HEK293 (cell line): ENCODE data around the gene ROBO1.

ENCODE experiments used
- ZNF138 ChIP-seq: fragments of 450-650 bp; formaldehyde crosslinking; IDR thresholded peaks from 2 replicates; pipeline ENCODE4 v1.5.1; 2016; ENCODE audit warnings: missing biosample characterization, missing genetic modification characterization, borderline replicate concordance
- ZNF211 ChIP-seq: fragments of 450-650 bp; formaldehyde crosslinking; IDR thresholded peaks from 2 replicates; pipeline ENCODE4 v1.5.1; 2016; ENCODE audit warnings: low read depth, missing biosample characterization, missing genetic modification characterization
- ZNF24 ChIP-seq: fragments of 450-650 bp; formaldehyde crosslinking; IDR thresholded peaks from 2 replicates; pipeline ENCODE4 v1.5.1; 2016; ENCODE audit warnings: missing biosample characterization, missing genetic modification characterization
- ZNF274 ChIP-seq, 2 experiments: fragments of 200-500 bp in 1 of 2; fragments of 450-650 bp in 1 of 2; sonication (Bioruptor generic) in 1 of 2; formaldehyde crosslinking in 1 of 2; IDR thresholded peaks; 2 replicates each; pipeline versions ENCODE4 v1.5.1 to v1.6.1; 2014 to 2016; ENCODE audit warnings: borderline replicate concordance in 1 of 2, inconsistent platforms in 1 of 2, low read length in 1 of 2, missing biosample characterization in 1 of 2, missing genetic modification characterization in 1 of 2
- ZNF394 ChIP-seq: fragments of 450-650 bp; formaldehyde crosslinking; IDR thresholded peaks from 2 replicates; pipeline ENCODE4 v1.5.1; 2016; ENCODE audit warnings: missing biosample characterization, missing genetic modification characterization, mild to moderate bottlenecking, moderate library complexity, borderline replicate concordance
- ZNF514 ChIP-seq: fragments of 450-650 bp; formaldehyde crosslinking; IDR thresholded peaks from 2 replicates; pipeline ENCODE4 v1.5.1; 2016; ENCODE audit warnings: missing biosample characterization, missing genetic modification characterization
- ZNF677 ChIP-seq: fragments of 450-650 bp; IDR thresholded peaks from 2 replicates; pipeline ENCODE4 v1.5.0; 2018; ENCODE audit warnings: missing biosample characterization, mild to moderate bottlenecking, missing genetic modification characterization, moderate library complexity
- TF ChIP-seq, protein P1 (sequence below): fragments of 450-650 bp; formaldehyde crosslinking; IDR thresholded peaks from 2 replicates; pipeline ENCODE4 v1.5.1; 2016; ENCODE audit warnings: missing biosample characterization, missing genetic modification characterization
- TF ChIP-seq, protein P2 (sequence below): fragments of 450-650 bp; formaldehyde crosslinking; IDR thresholded peaks from 2 replicates; pipeline ENCODE4 v1.5.1; 2016; ENCODE audit warnings: missing biosample characterization, missing genetic modification characterization

DNA sequence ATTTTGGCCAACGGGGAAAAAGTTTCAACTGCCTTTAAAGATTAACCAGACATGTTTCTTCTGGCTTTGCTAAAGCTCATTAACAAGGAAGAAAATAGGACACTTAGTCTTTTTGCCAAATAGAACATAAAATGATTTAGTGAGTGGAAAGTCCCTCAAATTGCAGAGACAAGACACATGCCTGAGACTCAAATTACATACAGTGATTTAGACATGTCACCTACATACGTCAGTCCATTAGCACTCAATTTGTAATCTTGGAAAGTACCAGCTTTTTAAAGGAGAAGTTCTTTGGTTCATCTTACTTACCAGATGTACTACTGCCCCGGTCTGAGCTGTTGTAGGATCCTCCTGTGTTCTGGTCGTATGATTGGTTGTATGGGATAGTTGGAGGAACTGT lies 1134.2 kb downstream of the ROBO1 start:
- TF ChIP-seq ZNF677 (tag by site-specific recombination), result no peak
- TF ChIP-seq ZNF211 (tag by site-specific recombination), result no peak
- TF ChIP-seq, protein P1, sequence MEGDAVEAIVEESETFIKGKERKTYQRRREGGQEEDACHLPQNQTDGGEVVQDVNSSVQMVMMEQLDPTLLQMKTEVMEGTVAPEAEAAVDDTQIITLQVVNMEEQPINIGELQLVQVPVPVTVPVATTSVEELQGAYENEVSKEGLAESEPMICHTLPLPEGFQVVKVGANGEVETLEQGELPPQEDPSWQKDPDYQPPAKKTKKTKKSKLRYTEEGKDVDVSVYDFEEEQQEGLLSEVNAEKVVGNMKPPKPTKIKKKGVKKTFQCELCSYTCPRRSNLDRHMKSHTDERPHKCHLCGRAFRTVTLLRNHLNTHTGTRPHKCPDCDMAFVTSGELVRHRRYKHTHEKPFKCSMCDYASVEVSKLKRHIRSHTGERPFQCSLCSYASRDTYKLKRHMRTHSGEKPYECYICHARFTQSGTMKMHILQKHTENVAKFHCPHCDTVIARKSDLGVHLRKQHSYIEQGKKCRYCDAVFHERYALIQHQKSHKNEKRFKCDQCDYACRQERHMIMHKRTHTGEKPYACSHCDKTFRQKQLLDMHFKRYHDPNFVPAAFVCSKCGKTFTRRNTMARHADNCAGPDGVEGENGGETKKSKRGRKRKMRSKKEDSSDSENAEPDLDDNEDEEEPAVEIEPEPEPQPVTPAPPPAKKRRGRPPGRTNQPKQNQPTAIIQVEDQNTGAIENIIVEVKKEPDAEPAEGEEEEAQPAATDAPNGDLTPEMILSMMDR, result no peak
- no peak for TF ChIP-seq ZNF274 (IDR thresholded peaks at IDR 0.05; ENCODE audit: low read length)
- TF ChIP-seq ZNF274 (tag by site-specific recombination; IDR thresholded peaks at IDR 0.05; ENCODE audit: borderline replicate concordance), result no peak
- TF ChIP-seq, protein P2, sequence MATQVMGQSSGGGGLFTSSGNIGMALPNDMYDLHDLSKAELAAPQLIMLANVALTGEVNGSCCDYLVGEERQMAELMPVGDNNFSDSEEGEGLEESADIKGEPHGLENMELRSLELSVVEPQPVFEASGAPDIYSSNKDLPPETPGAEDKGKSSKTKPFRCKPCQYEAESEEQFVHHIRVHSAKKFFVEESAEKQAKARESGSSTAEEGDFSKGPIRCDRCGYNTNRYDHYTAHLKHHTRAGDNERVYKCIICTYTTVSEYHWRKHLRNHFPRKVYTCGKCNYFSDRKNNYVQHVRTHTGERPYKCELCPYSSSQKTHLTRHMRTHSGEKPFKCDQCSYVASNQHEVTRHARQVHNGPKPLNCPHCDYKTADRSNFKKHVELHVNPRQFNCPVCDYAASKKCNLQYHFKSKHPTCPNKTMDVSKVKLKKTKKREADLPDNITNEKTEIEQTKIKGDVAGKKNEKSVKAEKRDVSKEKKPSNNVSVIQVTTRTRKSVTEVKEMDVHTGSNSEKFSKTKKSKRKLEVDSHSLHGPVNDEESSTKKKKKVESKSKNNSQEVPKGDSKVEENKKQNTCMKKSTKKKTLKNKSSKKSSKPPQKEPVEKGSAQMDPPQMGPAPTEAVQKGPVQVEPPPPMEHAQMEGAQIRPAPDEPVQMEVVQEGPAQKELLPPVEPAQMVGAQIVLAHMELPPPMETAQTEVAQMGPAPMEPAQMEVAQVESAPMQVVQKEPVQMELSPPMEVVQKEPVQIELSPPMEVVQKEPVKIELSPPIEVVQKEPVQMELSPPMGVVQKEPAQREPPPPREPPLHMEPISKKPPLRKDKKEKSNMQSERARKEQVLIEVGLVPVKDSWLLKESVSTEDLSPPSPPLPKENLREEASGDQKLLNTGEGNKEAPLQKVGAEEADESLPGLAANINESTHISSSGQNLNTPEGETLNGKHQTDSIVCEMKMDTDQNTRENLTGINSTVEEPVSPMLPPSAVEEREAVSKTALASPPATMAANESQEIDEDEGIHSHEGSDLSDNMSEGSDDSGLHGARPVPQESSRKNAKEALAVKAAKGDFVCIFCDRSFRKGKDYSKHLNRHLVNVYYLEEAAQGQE (tag by site-specific recombination), result no peak
- no peak for TF ChIP-seq ZNF138 (tag by site-specific recombination)
- TF ChIP-seq ZNF514 (tag by site-specific recombination), result no peak
- TF ChIP-seq ZNF394 (tag by site-specific recombination), result no peak
- no peak for TF ChIP-seq ZNF24 (tag by site-specific recombination)
